Measurements from ENCODE around the gene NFYA. TPM values are rescaled to one million over a fixed set of nuclear protein-coding genes. Genes with fewer than 3 reads are reported as not detected.
"Not testable (repeated sequence)": the region's sequence is repeated elsewhere in the genome, so short reads cannot be mapped to it uniquely, and the experiment has no call there.

The NFYA gene
- total and polyA plus RNA-seq, 4 donors = 2.2 to 28.4 (median 10.1) TPM

DNA sequence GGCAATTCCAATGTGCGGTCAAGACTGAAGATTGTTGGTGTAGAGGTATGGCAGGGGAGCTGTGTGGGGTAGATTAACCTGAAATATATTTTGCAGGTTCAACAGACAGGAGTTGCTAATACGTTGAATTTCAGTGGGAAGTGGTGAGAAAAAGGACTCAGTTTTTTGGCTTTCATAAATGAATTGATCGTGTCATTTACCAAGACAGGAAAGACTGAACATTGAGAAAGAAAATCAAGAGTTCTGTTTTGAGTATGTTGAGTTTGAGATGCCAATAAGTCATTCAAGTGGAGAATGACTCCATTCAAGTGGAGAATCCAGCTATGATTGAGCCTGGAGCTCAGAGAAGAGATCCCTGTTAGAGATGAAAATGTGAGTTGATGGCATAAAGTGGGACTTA lies 31.1 kb downstream of the NFYA start:
- Histone ChIP-seq H3K4me1 (ENCODE audit: control insufficient read depth in 4 of 4, insufficient read depth in 4 of 4, low read length in 3 of 4) (no peaks in the 10 kb centered on the region), H3K36me3 (ENCODE audit: control insufficient read depth in 4 of 4, insufficient read depth in 3 of 4, low read depth in 1 of 4, low read length in 3 of 4) (peaks cover 2 to 20% (median 12%) of the 10 kb centered on the region in 4 donors), H3K27ac (ENCODE audit: low read depth in 1 of 2, low read length in 2 of 2) (no peak overlapping the region), H3K9ac (ENCODE audit: low read depth in 1 of 2, low read length in 2 of 2) (no peak overlapping the region), H3K9me3 (ENCODE audit: control insufficient read depth in 4 of 4, low read length in 3 of 4) (no peaks in the 10 kb centered on the region), H3K27me3 (ENCODE audit: control insufficient read depth in 4 of 4, insufficient read depth in 4 of 4, low read length in 3 of 4) (no peaks in the 10 kb centered on the region), H3K4me3 (ENCODE audit: low read depth in 1 of 3, low read length in 3 of 3) (no peak overlapping the region)
- no peak for DNase-seq (ENCODE audit: low spot score)
- TF ChIP-seq MAX (IDR thresholded peaks at IDR 0.05) = no peak
- 93% methylated on average over 3 of the region's 3 CpGs for WGBS

- Histone ChIP-seq H3K27me3 (ENCODE audit: control insufficient read depth in 4 of 4, insufficient read depth in 4 of 4, low read length in 3 of 4) (no peaks in the 10 kb centered on the region), H3K4me3 (ENCODE audit: low read depth in 1 of 3, low read length in 3 of 3) (no peak overlapping the region), H3K9ac (ENCODE audit: low read depth in 1 of 2, low read length in 2 of 2) (no peak overlapping the region), H3K9me3 (ENCODE audit: control insufficient read depth in 4 of 4, low read length in 3 of 4) (no peaks in the 10 kb centered on the region), H3K27ac (ENCODE audit: low read depth in 1 of 2, low read length in 2 of 2) (no peak overlapping the region), H3K36me3 (ENCODE audit: control insufficient read depth in 4 of 4, insufficient read depth in 3 of 4, low read depth in 1 of 4, low read length in 3 of 4) (peaks cover 0 to 2% (median 0%) of the 10 kb centered on the region in 4 donors), H3K4me1 (ENCODE audit: control insufficient read depth in 4 of 4, insufficient read depth in 4 of 4, low read length in 3 of 4) (no peaks in the 10 kb centered on the region)
- 91% methylated on average over 3 of the region's 3 CpGs for WGBS
- DNase-seq (ENCODE audit: low spot score) = no peak
- TF ChIP-seq SP1 (IDR thresholded peaks at IDR 0.05) = no peak
- no peak for TF ChIP-seq RXRA (IDR thresholded peaks at IDR 0.05)
- TF ChIP-seq HNF4A (conservative IDR thresholded peaks at IDR 0.05) = no peak
- TF ChIP-seq GABPA (IDR thresholded peaks at IDR 0.05 in 1 of 2, conservative IDR thresholded peaks at IDR 0.05 in 1 of 2) = no peak
- TF ChIP-seq, protein P1, sequence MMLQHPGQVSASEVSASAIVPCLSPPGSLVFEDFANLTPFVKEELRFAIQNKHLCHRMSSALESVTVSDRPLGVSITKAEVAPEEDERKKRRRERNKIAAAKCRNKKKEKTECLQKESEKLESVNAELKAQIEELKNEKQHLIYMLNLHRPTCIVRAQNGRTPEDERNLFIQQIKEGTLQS (IDR thresholded peaks at IDR 0.05) = no peak
- TF ChIP-seq NR2F2 (IDR thresholded peaks at IDR 0.05) = no peak
These were observed 38.2 kb downstream of the NFYA start for GRCh38 chr6:41111017-41111416.

- H3K4me3 ChIP-seq (ENCODE audit: low read depth in 1 of 3, low read length in 3 of 3); H3K9me3 ChIP-seq (ENCODE audit: control insufficient read depth in 4 of 4, low read length in 3 of 4); H3K4me1 ChIP-seq (ENCODE audit: control insufficient read depth in 4 of 4, insufficient read depth in 4 of 4, low read length in 3 of 4); H3K9ac ChIP-seq (ENCODE audit: low read depth in 1 of 2, low read length in 2 of 2); H3K36me3 ChIP-seq (ENCODE audit: control insufficient read depth in 4 of 4, insufficient read depth in 3 of 4, low read depth in 1 of 4, low read length in 3 of 4); H3K27me3 ChIP-seq (ENCODE audit: control insufficient read depth in 4 of 4, insufficient read depth in 4 of 4, low read length in 3 of 4); H3K27ac ChIP-seq (ENCODE audit: low read depth in 1 of 2, low read length in 2 of 2); DNase-seq (ENCODE audit: low spot score): not testable (repeated sequence)
- WGBS = 79% methylated on average over 2 of the region's 2 CpGs
- TF ChIP-seq RXRA (IDR thresholded peaks at IDR 0.05) (peak; percentile 23 to 27), HNF4A (conservative IDR thresholded peaks at IDR 0.05) (peak; percentile 44 to 56)
These were observed 42.3 kb downstream of the NFYA start for GRCh38 chr6:41115027-41115426.

DNA sequence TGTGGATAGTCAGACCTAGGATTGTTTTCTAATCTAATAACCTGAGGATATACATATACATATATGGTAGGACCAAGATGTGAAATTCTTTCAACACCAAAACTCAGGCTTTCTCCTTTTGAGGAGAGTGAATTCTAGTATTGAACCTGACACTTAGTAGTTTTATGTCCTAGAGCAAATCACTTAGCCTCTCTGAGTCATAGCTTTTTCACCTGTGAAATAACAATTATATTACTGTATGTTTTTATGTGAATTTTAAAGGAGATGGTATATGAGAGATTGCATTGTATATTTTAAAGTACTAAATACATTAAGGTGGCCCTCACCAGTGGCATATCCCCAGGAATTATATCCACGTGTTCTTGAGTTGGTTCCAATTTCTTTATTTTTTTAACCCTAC lies 46.7 kb downstream of the NFYA start:
- DNase-seq (ENCODE audit: low spot score) = no peak
- H3K36me3 ChIP-seq (ENCODE audit: control insufficient read depth in 4 of 4, insufficient read depth in 3 of 4, low read depth in 1 of 4, low read length in 3 of 4) = peaks cover 0 to 6% (median 2%) of the 10 kb centered on the region in 4 donors
- H3K27me3 ChIP-seq (ENCODE audit: control insufficient read depth in 4 of 4, insufficient read depth in 4 of 4, low read length in 3 of 4) = no peaks in the 10 kb centered on the region
- 83% methylated on average over 1 of the region's 1 CpG for WGBS
- no peak overlapping the region for H3K27ac ChIP-seq (ENCODE audit: low read depth in 1 of 2, low read length in 2 of 2)
- H3K4me3 ChIP-seq (ENCODE audit: low read depth in 1 of 3, low read length in 3 of 3) = no peak overlapping the region
- TF ChIP-seq, protein P1 (IDR thresholded peaks at IDR 0.05) = no peak
- TF ChIP-seq YY1 (IDR thresholded peaks at IDR 0.05) (no peak), NR2F2 (IDR thresholded peaks at IDR 0.05) (no peak), RXRA (IDR thresholded peaks at IDR 0.05) (no peak), JUND (IDR thresholded peaks at IDR 0.05) (no peak)
- TF ChIP-seq, protein P2, sequence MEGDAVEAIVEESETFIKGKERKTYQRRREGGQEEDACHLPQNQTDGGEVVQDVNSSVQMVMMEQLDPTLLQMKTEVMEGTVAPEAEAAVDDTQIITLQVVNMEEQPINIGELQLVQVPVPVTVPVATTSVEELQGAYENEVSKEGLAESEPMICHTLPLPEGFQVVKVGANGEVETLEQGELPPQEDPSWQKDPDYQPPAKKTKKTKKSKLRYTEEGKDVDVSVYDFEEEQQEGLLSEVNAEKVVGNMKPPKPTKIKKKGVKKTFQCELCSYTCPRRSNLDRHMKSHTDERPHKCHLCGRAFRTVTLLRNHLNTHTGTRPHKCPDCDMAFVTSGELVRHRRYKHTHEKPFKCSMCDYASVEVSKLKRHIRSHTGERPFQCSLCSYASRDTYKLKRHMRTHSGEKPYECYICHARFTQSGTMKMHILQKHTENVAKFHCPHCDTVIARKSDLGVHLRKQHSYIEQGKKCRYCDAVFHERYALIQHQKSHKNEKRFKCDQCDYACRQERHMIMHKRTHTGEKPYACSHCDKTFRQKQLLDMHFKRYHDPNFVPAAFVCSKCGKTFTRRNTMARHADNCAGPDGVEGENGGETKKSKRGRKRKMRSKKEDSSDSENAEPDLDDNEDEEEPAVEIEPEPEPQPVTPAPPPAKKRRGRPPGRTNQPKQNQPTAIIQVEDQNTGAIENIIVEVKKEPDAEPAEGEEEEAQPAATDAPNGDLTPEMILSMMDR (IDR thresholded peaks at IDR 0.05; ENCODE audit: low read depth, low read length, missing input control) = no peak
- TF ChIP-seq, protein P3, sequence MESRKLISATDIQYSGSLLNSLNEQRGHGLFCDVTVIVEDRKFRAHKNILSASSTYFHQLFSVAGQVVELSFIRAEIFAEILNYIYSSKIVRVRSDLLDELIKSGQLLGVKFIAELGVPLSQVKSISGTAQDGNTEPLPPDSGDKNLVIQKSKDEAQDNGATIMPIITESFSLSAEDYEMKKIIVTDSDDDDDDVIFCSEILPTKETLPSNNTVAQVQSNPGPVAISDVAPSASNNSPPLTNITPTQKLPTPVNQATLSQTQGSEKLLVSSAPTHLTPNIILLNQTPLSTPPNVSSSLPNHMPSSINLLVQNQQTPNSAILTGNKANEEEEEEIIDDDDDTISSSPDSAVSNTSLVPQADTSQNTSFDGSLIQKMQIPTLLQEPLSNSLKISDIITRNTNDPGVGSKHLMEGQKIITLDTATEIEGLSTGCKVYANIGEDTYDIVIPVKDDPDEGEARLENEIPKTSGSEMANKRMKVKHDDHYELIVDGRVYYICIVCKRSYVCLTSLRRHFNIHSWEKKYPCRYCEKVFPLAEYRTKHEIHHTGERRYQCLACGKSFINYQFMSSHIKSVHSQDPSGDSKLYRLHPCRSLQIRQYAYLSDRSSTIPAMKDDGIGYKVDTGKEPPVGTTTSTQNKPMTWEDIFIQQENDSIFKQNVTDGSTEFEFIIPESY (IDR thresholded peaks at IDR 0.05) = no peak
- no peaks in the 10 kb centered on the region for H3K4me1 ChIP-seq (ENCODE audit: control insufficient read depth in 4 of 4, insufficient read depth in 4 of 4, low read length in 3 of 4)
- no peaks in the 10 kb centered on the region for H3K9me3 ChIP-seq (ENCODE audit: control insufficient read depth in 4 of 4, low read length in 3 of 4)
- H3K9ac ChIP-seq (ENCODE audit: low read depth in 1 of 2, low read length in 2 of 2) = no peak overlapping the region
